Rectal smooth muscle tissue (tissue), 1 donor: ENCODE results near the gene TENM3.

Source experiments
- H3K27ac ChIP-seq: one replicate; pipeline ENCODE4 v1.7.0; 2013; ENCODE audit warnings: low read depth, low read length, inconsistent platforms
- H3K27me3 ChIP-seq: one replicate; pipeline ENCODE4 v1.7.0; 2013; ENCODE audit warnings: low read length; ENCODE audit not compliant: control insufficient read depth, insufficient read depth
- H3K36me3 ChIP-seq: one replicate; pipeline ENCODE4 v1.7.0; 2013; ENCODE audit warnings: low read length; ENCODE audit not compliant: control insufficient read depth, insufficient read depth
- H3K4me1 ChIP-seq: one replicate; pipeline ENCODE4 v1.7.0; 2013; ENCODE audit warnings: low read length; ENCODE audit not compliant: control insufficient read depth, insufficient read depth
- H3K4me3 ChIP-seq: one replicate; pipeline ENCODE4 v1.7.0; 2013; ENCODE audit warnings: low read length
- H3K9ac ChIP-seq: one replicate; pipeline ENCODE4 v1.7.0; 2013; ENCODE audit warnings: low read length

TENM3 gene

GRCh38 chr4:182465979-182466378, 222.8 kb downstream of the TENM3 start:
- Histone ChIP-seq H3K4me1 (no peaks in the 10 kb centered on the region), H3K9ac (no peak overlapping the region), H3K36me3 (no peaks in the 10 kb centered on the region), H3K27me3 (no peaks in the 10 kb centered on the region), H3K27ac (no peak overlapping the region), H3K4me3 (no peak overlapping the region)

GRCh38 chr4:182470215-182470614, 227.0 kb downstream of the TENM3 start:
- H3K4me1 ChIP-seq: no peaks in the 10 kb centered on the region
- H3K36me3 ChIP-seq: no peaks in the 10 kb centered on the region
- H3K27me3 ChIP-seq: no peaks in the 10 kb centered on the region
- no peak overlapping the region for H3K4me3 ChIP-seq
- H3K9ac ChIP-seq: no peak overlapping the region
- no peak overlapping the region for H3K27ac ChIP-seq

- Histone ChIP-seq H3K9ac (no peak overlapping the region), H3K4me1 (no peaks in the 10 kb centered on the region), H3K4me3 (no peak overlapping the region)
These were observed 232.3 kb downstream of the TENM3 start for GRCh38 chr4:182475539-182475938.

GRCh38 chr4:182478475-182478874, 235.3 kb downstream of the TENM3 start:
- H3K4me1 ChIP-seq: no peaks in the 10 kb centered on the region
- H3K9ac ChIP-seq: no peak overlapping the region
- no peak overlapping the region for H3K27ac ChIP-seq
- H3K4me3 ChIP-seq: no peak overlapping the region
- no peaks in the 10 kb centered on the region for H3K36me3 ChIP-seq
- no peaks in the 10 kb centered on the region for H3K27me3 ChIP-seq

More at GRCh38 chr4:182475539-182475938, 232.3 kb downstream of the TENM3 start:
- H3K27ac ChIP-seq: no peak overlapping the region
- no peaks in the 10 kb centered on the region for H3K36me3 ChIP-seq
- no peaks in the 10 kb centered on the region for H3K27me3 ChIP-seq

- Histone ChIP-seq H3K4me3 (no peak overlapping the region), H3K9ac (no peak overlapping the region), H3K4me1 (no peaks in the 10 kb centered on the region), H3K27ac (no peak overlapping the region), H3K36me3 (no peaks in the 10 kb centered on the region), H3K27me3 (no peaks in the 10 kb centered on the region)
These were observed 240.5 kb downstream of the TENM3 start for GRCh38 chr4:182483685-182484084.

- H3K36me3 ChIP-seq: no peaks in the 10 kb centered on the region
- H3K27me3 ChIP-seq: no peaks in the 10 kb centered on the region
- peaks cover 7% of the 10 kb centered on the region for H3K4me1 ChIP-seq
- no peak overlapping the region for H3K9ac ChIP-seq
- H3K27ac ChIP-seq: no peak overlapping the region
- no peak overlapping the region for H3K4me3 ChIP-seq
These were observed 243.7 kb downstream of the TENM3 start for GRCh38 chr4:182486881-182487280.

GRCh38 chr4:182488896-182489295, 245.7 kb downstream of the TENM3 start:
- H3K9ac ChIP-seq: no peak overlapping the region
- H3K4me3 ChIP-seq: no peak overlapping the region
- H3K36me3 ChIP-seq: no peaks in the 10 kb centered on the region
- H3K27me3 ChIP-seq: no peaks in the 10 kb centered on the region
- H3K27ac ChIP-seq: no peak overlapping the region
- H3K4me1 ChIP-seq: peaks cover 9% of the 10 kb centered on the region

GRCh38 chr4:182489607-182490006, 246.4 kb downstream of the TENM3 start:
- no peak overlapping the region for H3K27ac ChIP-seq
- H3K27me3 ChIP-seq: no peaks in the 10 kb centered on the region
- H3K4me3 ChIP-seq: no peak overlapping the region
- H3K36me3 ChIP-seq: no peaks in the 10 kb centered on the region
- peaks cover 9% of the 10 kb centered on the region for H3K4me1 ChIP-seq
- no peak overlapping the region for H3K9ac ChIP-seq

GRCh38 chr4:182491719-182492118, 248.5 kb downstream of the TENM3 start:
- Histone ChIP-seq H3K9ac (no peak overlapping the region), H3K36me3 (no peaks in the 10 kb centered on the region), H3K27me3 (no peaks in the 10 kb centered on the region), H3K4me3 (no peak overlapping the region), H3K4me1 (peaks cover 9% of the 10 kb centered on the region), H3K27ac (no peak overlapping the region)

GRCh38 chr4:182492423-182492822, 249.2 kb downstream of the TENM3 start:
- peak overlapping the region; percentile 53 for H3K27ac ChIP-seq
- H3K27me3 ChIP-seq: no peaks in the 10 kb centered on the region
- no peaks in the 10 kb centered on the region for H3K36me3 ChIP-seq
- H3K9ac ChIP-seq: no peak overlapping the region
- no peak overlapping the region for H3K4me3 ChIP-seq
- H3K4me1 ChIP-seq: peaks cover 9% of the 10 kb centered on the region

- Histone ChIP-seq H3K4me1 (peaks cover 9% of the 10 kb centered on the region), H3K27me3 (no peaks in the 10 kb centered on the region), H3K36me3 (no peaks in the 10 kb centered on the region), H3K27ac (no peak overlapping the region), H3K9ac (no peak overlapping the region), H3K4me3 (no peak overlapping the region)
These were observed 250.2 kb downstream of the TENM3 start for GRCh38 chr4:182493377-182493776.

- Histone ChIP-seq H3K27ac (no peak overlapping the region), H3K9ac (no peak overlapping the region), H3K4me1 (peaks cover 6% of the 10 kb centered on the region)
These were observed 250.9 kb downstream of the TENM3 start for GRCh38 chr4:182494103-182494502.

GRCh38 chr4:182495031-182495430, 251.8 kb downstream of the TENM3 start:
- H3K9ac ChIP-seq: no peak overlapping the region
- no peak overlapping the region for H3K4me3 ChIP-seq
- H3K4me1 ChIP-seq: peaks cover 7% of the 10 kb centered on the region
- H3K36me3 ChIP-seq: no peaks in the 10 kb centered on the region
- H3K27ac ChIP-seq: no peak overlapping the region
- H3K27me3 ChIP-seq: no peaks in the 10 kb centered on the region

More at GRCh38 chr4:182494103-182494502, 250.9 kb downstream of the TENM3 start:
- Histone ChIP-seq H3K27me3 (no peaks in the 10 kb centered on the region), H3K4me3 (no peak overlapping the region), H3K36me3 (no peaks in the 10 kb centered on the region)
